Measurements from ENCODE around the gene MRPS10.

- TF ChIP-seq JUND (IDR thresholded peaks at IDR 0.05) (no peak), RAD21 (IDR thresholded peaks at IDR 0.05) (no peak)
- TF ChIP-seq, protein P1, sequence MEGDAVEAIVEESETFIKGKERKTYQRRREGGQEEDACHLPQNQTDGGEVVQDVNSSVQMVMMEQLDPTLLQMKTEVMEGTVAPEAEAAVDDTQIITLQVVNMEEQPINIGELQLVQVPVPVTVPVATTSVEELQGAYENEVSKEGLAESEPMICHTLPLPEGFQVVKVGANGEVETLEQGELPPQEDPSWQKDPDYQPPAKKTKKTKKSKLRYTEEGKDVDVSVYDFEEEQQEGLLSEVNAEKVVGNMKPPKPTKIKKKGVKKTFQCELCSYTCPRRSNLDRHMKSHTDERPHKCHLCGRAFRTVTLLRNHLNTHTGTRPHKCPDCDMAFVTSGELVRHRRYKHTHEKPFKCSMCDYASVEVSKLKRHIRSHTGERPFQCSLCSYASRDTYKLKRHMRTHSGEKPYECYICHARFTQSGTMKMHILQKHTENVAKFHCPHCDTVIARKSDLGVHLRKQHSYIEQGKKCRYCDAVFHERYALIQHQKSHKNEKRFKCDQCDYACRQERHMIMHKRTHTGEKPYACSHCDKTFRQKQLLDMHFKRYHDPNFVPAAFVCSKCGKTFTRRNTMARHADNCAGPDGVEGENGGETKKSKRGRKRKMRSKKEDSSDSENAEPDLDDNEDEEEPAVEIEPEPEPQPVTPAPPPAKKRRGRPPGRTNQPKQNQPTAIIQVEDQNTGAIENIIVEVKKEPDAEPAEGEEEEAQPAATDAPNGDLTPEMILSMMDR (IDR thresholded peaks at IDR 0.05; ENCODE audit: low read depth, low read length, missing input control): no peak
- TF ChIP-seq, protein P2, sequence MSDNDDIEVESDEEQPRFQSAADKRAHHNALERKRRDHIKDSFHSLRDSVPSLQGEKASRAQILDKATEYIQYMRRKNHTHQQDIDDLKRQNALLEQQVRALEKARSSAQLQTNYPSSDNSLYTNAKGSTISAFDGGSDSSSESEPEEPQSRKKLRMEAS (IDR thresholded peaks at IDR 0.05): no peak
Measured at GRCh38 chr6:42255050-42255449, 37.4 kb upstream of the MRPS10 start.
